Neural cell (in vitro differentiated cells): ENCODE data around the gene OSBPL5.

Source experiments
- EP300 ChIP-seq: fragments of 450-650 bp; conservative IDR thresholded peaks from 2 replicates; pipeline ENCODE4 v1.6.1; 2014; ENCODE audit warnings: antibody characterized with exemption, mild to moderate bottlenecking, moderate library complexity; ENCODE audit not compliant: poor library complexity, severe bottlenecking
- EZH2 ChIP-seq: fragments of 200-600, 300-800 bp; shearing (Covaris generic), sonication (generic); IDR thresholded peaks from 2 replicates; pipeline ENCODE4 v1.6.1; 2014; ENCODE audit warnings: antibody characterized with exemption, low read length, borderline replicate concordance, mild to moderate bottlenecking; ENCODE audit not compliant: insufficient read depth, poor library complexity, severe bottlenecking
- MXI1 ChIP-seq: fragments of 450-650 bp; conservative IDR thresholded peaks from 2 replicates; pipeline ENCODE4 v1.6.1; 2014; ENCODE audit warnings: antibody characterized with exemption, mild to moderate bottlenecking; ENCODE audit not compliant: poor library complexity, severe bottlenecking
- POLR2AphosphoS5 ChIP-seq: IDR thresholded peaks from 2 replicates; pipeline ENCODE4 v1.6.1; 2012
- RAD21 ChIP-seq: fragments of 450-650 bp; conservative IDR thresholded peaks from 2 replicates; pipeline ENCODE4 v1.6.1; 2014; ENCODE audit warnings: antibody characterized with exemption, mild to moderate bottlenecking, moderate library complexity
- TAF1 ChIP-seq: IDR thresholded peaks from 2 replicates; pipeline ENCODE4 v1.6.1; 2012; ENCODE audit warnings: low read depth
- TF ChIP-seq, protein P1 (sequence below): fragments of 450-650 bp; IDR thresholded peaks from 2 replicates; pipeline ENCODE4 v1.5.1; 2014; ENCODE audit warnings: antibody characterized with exemption, mild to moderate bottlenecking, moderate library complexity; ENCODE audit not compliant: poor library complexity, severe bottlenecking
- TF ChIP-seq, protein P2 (sequence below): IDR thresholded peaks from 2 replicates; pipeline ENCODE4 v1.6.1; 2012; ENCODE audit warnings: borderline replicate concordance

DNA sequence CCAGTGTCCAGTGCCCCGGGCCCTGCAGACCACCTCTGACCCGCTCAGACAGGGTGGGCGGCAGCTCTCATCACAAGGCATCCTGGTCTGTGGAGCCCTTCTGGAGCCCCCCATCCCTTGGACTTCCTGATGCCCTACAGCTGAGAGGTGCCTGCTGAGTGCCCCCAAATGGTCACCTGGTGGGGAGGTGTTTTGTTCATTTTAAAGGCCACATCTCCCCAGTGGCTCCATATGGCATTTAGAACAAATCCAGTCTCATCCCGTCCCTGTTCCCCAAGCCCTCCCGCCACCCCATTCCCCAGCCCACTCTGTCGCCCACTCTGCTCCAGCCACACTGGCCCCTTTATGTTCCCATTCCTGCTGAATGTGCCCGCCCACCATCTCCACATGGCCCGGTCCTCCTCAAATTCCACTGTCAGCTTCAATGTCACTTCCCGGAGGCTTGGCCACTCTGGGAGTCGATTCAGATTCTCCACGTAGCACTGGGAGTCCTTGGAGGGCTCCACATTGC is 32.8 kb downstream of the OSBPL5 start:
- TF ChIP-seq, protein P1, sequence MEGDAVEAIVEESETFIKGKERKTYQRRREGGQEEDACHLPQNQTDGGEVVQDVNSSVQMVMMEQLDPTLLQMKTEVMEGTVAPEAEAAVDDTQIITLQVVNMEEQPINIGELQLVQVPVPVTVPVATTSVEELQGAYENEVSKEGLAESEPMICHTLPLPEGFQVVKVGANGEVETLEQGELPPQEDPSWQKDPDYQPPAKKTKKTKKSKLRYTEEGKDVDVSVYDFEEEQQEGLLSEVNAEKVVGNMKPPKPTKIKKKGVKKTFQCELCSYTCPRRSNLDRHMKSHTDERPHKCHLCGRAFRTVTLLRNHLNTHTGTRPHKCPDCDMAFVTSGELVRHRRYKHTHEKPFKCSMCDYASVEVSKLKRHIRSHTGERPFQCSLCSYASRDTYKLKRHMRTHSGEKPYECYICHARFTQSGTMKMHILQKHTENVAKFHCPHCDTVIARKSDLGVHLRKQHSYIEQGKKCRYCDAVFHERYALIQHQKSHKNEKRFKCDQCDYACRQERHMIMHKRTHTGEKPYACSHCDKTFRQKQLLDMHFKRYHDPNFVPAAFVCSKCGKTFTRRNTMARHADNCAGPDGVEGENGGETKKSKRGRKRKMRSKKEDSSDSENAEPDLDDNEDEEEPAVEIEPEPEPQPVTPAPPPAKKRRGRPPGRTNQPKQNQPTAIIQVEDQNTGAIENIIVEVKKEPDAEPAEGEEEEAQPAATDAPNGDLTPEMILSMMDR: no peak
- TF ChIP-seq POLR2AphosphoS5: no peak
- TF ChIP-seq EP300: no peak
- no peak for TF ChIP-seq RAD21
- no peak for TF ChIP-seq TAF1
- TF ChIP-seq MXI1: no peak
- no peak for TF ChIP-seq EZH2
- TF ChIP-seq, protein P2, sequence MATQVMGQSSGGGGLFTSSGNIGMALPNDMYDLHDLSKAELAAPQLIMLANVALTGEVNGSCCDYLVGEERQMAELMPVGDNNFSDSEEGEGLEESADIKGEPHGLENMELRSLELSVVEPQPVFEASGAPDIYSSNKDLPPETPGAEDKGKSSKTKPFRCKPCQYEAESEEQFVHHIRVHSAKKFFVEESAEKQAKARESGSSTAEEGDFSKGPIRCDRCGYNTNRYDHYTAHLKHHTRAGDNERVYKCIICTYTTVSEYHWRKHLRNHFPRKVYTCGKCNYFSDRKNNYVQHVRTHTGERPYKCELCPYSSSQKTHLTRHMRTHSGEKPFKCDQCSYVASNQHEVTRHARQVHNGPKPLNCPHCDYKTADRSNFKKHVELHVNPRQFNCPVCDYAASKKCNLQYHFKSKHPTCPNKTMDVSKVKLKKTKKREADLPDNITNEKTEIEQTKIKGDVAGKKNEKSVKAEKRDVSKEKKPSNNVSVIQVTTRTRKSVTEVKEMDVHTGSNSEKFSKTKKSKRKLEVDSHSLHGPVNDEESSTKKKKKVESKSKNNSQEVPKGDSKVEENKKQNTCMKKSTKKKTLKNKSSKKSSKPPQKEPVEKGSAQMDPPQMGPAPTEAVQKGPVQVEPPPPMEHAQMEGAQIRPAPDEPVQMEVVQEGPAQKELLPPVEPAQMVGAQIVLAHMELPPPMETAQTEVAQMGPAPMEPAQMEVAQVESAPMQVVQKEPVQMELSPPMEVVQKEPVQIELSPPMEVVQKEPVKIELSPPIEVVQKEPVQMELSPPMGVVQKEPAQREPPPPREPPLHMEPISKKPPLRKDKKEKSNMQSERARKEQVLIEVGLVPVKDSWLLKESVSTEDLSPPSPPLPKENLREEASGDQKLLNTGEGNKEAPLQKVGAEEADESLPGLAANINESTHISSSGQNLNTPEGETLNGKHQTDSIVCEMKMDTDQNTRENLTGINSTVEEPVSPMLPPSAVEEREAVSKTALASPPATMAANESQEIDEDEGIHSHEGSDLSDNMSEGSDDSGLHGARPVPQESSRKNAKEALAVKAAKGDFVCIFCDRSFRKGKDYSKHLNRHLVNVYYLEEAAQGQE: no peak
